ENCODE results near the gene TMEM121B.

The TMEM121B gene

GRCh38 chr22:17137861-17138425, 16.8 kb upstream of the TMEM121B start:
- no peak for DNase-seq (ENCODE audit: low spot score)

- DNase-seq (ENCODE audit: low spot score): no peak
These were observed 16.0 kb upstream of the TMEM121B start for GRCh38 chr22:17137170-17137569.

GRCh38 chr22:17135153-17135760, 14.1 kb upstream of the TMEM121B start:
- no peak for DNase-seq (ENCODE audit: low spot score)

DNA sequence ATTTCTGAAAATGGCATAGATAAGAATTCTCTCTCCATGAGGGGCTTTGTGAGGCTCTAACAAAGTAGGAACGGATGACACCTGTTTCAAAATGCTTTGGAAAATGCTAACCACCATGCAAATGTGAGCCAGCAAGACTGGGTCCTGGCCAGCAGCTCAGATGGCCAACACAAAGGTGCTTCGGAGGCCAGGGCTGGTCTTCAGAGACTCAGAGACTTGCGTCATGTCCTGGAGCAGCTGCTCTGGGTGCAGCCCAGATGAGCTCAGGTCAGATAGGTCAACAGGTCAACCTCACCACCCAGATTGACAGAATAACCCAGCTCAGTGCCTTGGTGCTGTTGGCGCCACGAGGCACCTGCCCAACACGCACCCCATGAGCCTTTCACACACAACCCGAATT, 12.0 kb upstream of the TMEM121B start:
- no peak for DNase-seq (ENCODE audit: low spot score)

GRCh38 chr22:17132112-17132511, 11.0 kb upstream of the TMEM121B start:
- no peak for DNase-seq (ENCODE audit: low spot score)

GRCh38 chr22:17131686-17132085, 10.5 kb upstream of the TMEM121B start:
- DNase-seq (ENCODE audit: low spot score): no peak

DNA sequence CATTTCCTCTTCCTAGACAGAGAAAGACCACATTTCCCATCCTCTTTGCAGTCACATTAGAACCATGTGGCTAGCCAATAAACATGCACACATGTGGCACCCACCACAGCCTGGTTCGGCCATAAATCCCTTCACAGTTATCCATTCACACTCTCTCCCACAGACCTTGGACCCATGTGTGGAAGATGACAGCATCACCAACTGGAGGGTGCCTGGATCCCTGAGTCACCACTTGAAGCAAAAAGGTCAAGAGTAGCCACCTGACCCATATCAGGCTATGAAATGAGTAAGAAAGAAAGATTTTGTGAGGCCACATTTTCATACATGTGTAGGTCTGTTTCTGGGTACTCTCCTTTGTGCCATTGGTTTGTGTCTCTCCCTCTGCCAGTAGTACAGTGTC, 9.0 kb upstream of the TMEM121B start:
- DNase-seq (ENCODE audit: low spot score): no peak

GRCh38 chr22:17120711-17121232, 388 bp downstream of the TMEM121B start:
- peak; percentile 37 for DNase-seq (ENCODE audit: low spot score)

GRCh38 chr22:17120281-17120680, 879 bp downstream of the TMEM121B start:
- peak; percentile 72 for DNase-seq (ENCODE audit: low spot score)

DNA sequence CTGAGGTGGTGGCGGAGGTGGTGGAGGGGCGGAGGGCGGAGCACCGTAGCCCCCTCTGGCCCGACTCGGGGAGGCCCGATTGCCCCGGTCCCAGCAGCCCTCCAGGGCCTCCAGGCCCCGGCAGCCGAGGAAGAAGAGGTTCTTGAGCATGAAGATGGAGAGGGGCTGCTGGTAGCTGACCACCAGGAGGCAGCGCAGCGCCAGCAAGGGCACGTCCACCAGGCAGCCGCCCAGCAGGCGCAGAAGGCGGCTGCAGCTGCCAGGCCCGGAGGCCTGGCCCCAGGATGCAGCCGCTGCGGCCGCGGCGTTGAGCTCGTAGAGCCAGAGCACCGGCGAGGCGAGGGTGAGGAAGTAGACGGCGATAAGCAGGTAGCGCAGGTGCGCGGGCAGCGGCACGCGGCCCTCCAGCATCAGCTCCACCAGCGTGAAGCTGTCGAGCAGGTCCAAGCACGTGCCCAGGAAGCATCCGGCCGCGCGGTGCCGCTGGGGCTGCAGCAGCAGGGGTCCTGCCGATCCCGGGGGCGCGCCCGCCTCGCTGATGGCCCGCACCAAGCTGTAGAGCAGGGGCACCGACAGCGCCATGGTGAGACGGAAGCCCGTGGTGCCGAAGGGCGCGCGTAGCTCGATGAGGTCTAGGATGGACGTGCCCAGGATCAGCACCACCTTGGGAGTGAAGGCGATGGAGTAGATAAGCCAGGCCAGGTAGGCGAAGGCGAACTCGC, 1.5 kb downstream of the TMEM121B start:
- DNase-seq (ENCODE audit: low spot score): no peak

DNA sequence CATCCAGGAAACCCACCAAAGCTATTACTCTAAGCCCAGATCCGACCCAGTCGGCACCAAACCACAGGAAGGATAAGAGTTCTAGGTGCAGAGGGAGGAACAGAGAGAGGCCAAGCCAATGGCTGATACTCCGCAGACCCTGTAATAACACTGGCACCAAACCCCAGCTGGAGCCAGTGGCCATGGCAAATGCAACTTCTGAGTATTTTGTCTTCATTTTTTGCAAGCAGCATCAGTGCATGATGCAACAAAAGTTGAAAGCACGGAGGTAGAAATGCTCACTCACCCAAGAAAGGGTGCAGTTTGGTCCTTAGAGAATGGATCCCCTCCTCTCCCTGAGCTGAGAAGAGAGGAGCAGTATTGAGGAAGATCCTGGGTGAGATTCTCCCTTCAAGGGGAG, 2.8 kb downstream of the TMEM121B start:
- DNase-seq (ENCODE audit: low spot score): no peak

DNA sequence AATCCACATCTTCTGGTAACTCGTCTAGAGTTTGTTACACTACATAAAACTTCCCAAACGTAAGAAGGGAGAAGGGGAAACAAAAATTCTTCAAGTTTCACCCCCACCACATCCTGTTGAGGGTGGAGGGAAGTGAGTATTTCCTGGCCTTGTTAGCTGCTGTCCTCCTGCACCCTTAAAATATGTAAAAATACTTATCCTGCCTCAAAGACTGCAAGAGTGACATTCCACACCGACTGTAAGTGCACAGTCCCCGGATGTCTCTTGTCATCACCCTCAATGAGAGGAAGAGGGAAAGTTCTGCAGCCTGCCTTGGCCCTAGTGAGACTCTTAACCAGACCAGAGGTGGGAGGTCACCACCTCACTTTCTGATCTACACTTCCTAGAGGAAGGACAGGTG, 3.3 kb downstream of the TMEM121B start:
- no peak for DNase-seq (ENCODE audit: low spot score)

DNA sequence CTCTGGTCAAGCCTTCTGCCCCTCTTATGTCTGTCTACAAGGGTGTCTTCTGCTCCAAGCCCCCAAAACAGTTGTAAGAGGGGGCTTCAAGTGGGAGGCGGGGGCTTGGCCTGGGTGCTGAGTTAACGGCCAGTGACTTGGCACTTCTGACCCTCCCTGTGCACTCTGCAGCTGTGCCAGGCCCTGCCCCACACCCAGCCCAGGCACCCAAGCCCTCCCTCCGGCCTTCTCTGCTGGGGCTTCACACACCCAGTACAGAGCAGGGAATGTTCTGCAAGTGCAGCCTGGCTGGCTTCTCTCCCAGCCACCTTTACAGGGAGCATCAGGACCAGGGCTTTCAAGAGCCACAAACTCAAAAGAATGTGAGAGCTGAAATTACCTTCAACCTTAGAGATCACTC, 3.8 kb downstream of the TMEM121B start:
- DNase-seq (ENCODE audit: low spot score): no peak

DNA sequence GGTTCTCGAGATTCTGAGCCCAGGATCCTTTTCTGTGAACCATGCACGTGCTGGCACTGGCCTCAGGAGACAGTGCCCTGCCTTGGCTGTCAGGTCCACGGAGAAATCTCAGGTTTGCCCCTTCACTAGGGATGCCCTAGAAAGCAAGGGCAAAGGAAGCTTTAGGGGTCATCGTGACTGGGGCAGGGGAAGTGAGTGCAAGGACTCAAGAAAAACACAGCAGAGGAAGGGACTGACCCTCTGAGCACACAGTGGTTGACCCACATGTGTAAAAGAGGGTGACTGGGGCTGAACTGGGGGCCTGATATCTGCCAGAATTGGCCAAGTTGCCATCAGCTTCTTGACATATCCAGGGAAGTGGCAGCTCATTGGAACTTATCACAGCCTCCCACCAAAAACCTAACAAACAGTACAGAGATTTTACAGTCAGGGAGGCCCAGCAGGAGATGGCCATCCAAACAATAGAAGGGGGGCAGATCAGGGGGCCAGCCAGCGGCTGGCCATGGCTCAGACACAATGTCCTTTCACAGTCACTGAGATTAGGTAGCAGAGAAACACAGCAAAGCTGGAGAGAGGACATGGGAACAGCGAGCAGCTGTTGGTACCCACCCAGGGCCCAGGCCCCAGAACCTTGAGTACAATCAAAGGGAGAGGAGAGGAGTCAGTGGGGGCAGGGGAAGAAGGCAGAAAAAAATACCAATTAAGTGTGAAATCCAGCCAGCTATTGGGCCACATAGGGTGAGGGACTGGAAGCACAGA, 4.4 kb downstream of the TMEM121B start:
- DNase-seq (ENCODE audit: low spot score): no peak

DNA sequence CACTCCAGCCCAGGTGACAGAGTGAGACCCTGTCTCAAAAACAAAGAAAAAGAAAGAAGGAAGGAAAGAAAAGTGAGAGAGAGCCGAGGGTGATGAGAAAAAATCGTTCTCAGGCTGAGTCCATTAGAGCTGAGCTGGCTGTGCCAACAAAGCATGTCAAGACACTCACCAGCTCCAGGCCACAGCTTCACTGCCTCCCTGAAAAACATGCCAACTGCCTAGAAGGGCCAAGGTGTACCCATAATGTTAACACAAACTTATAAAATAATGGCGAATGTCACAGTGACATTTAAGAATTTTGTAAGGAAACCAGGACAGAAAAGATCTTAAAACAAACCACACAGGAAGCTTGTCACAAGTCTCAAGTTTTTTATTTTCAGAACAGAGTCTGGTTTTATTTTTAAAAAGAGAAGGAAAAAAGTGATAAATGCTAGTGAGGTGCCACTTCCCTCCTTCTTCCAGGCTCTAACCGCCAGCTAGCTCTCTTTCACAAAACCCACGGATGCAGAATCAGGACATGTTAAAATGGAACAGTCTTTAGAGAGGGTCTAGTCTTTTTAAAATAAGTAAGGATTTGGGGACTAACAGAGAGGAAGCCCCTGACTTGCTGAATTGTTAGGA, 5.1 kb downstream of the TMEM121B start:
- no peak for DNase-seq (ENCODE audit: low spot score)

DNA sequence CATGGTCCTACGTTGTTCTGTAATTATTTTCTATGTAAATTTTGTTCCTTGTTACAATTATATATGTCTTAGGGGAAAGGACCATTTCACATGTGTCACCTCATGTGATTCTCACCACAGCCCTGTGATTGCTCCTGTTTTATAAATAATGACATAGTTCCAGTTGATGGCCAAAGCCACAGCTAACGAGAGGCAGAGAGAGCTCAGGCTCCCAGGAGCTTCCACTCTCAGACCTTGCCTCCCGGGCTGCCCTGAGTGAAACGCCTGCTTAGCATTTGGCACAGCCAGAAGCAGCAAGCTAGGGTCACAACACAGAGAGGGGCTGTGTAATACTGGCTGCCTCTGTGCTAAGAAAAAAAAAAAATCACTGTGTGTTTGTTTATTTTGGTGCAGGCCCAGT, 5.9 kb downstream of the TMEM121B start:
- no peak for DNase-seq (ENCODE audit: low spot score)

GRCh38 chr22:17114898-17115235, 6.3 kb downstream of the TMEM121B start:
- no peak for DNase-seq (ENCODE audit: low spot score)

- no peak for DNase-seq (ENCODE audit: low spot score)
These were observed 6.8 kb downstream of the TMEM121B start for GRCh38 chr22:17114173-17114897.

DNA sequence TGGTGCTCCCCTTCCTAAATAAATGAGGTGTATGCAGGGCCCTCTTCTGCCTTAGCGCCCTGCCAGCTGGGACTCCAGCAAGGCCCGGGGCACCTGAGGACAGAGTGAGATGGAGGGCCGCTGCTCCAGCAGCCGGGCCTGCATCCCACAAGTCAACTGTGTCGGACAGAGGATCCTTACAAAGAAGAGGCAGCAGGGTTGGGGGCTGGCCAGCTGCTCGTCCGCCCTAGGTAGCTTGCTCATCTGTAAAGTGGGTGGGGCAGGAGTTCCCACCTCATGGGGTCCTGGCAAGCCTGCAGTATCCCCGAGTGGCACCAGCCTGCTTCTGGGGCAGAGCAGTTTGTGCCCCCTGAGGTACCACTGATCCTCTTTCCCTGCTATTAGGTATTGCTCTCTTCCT, 7.6 kb downstream of the TMEM121B start:
- no peak for DNase-seq (ENCODE audit: low spot score)

GRCh38 chr22:17112491-17113042, 8.6 kb downstream of the TMEM121B start:
- DNase-seq (ENCODE audit: low spot score): no peak

GRCh38 chr22:17110791-17111550, 10.2 kb downstream of the TMEM121B start:
- no peak for DNase-seq (ENCODE audit: low spot score)

All from GM03348 (cell line).